GM23338 (cell line): ENCODE data around the gene PCSK1.

Experiments
- CREB1 ChIP-seq: fragments of 250-450 bp; sonication (Bioruptor Pico); IDR thresholded peaks from 2 replicates; pipeline ENCODE4 v1.5.0; 2020; ENCODE audit warnings: low read depth, mild to moderate bottlenecking, moderate library complexity
- ETS1 ChIP-seq: IDR thresholded peaks from 2 replicates; pipeline ENCODE4 v1.6.1; 2016; ENCODE audit warnings: antibody characterized with exemption
- EZH2 ChIP-seq: fragments of 200-600 bp; sonication (generic); IDR thresholded peaks from one replicate; pipeline ENCODE4 v1.8.0; 2017; ENCODE audit warnings: antibody characterized with exemption, mild to moderate bottlenecking, low read depth; ENCODE audit not compliant: unreplicated experiment
- EZH2phosphoT487 ChIP-seq: fragments of 200-600 bp; sonication (generic); IDR thresholded peaks from one replicate; pipeline ENCODE4 v1.8.1; 2018; ENCODE audit warnings: antibody characterized with exemption; ENCODE audit not compliant: unreplicated experiment
- NANOG ChIP-seq: IDR thresholded peaks from 2 replicates; pipeline ENCODE4 v1.6.1; 2016; ENCODE audit warnings: antibody characterized with exemption, borderline replicate concordance
- POLR2AphosphoS5 ChIP-seq: IDR thresholded peaks from 2 replicates; pipeline ENCODE4 v1.6.1; 2016; ENCODE audit warnings: antibody characterized with exemption, low read depth
- STAT1 ChIP-seq: IDR thresholded peaks from one replicate; pipeline ENCODE4 v1.6.1; 2016; ENCODE audit warnings: antibody characterized with exemption; ENCODE audit not compliant: unreplicated experiment
- ZNF114 ChIP-seq: fragments of 250-450 bp; sonication (Bioruptor Pico); IDR thresholded peaks from 2 replicates; pipeline ENCODE4 v1.5.0; 2020; ENCODE audit warnings: mild to moderate bottlenecking, moderate library complexity
- TF ChIP-seq, protein P1 (sequence below), 2 experiments: fragments of 200-600 bp in 1 of 2; sonication (generic) in 1 of 2; conservative IDR thresholded peaks; 2 replicates each; pipeline versions ENCODE4 v1.5.1 to v1.6.1; 2016 to 2017; ENCODE audit warnings: antibody characterized with exemption in 2 of 2, low read depth in 2 of 2, mild to moderate bottlenecking in 2 of 2, moderate library complexity in 1 of 2
- TF ChIP-seq, protein P2 (sequence below): IDR thresholded peaks from one replicate; pipeline ENCODE4 v1.6.1; 2018; ENCODE audit warnings: antibody characterized with exemption; ENCODE audit not compliant: unreplicated experiment

GRCh38 chr5:96396878-96397277 lies 36.2 kb downstream of the PCSK1 start:
- TF ChIP-seq POLR2AphosphoS5 (no peak), EZH2 (no peak), ZNF114 (CRISPR knock-in tag) (no peak), NANOG (no peak), EZH2phosphoT487 (no peak), ETS1 (no peak), CREB1 (CRISPR knock-in tag) (no peak), STAT1 (no peak)
- TF ChIP-seq, protein P1, sequence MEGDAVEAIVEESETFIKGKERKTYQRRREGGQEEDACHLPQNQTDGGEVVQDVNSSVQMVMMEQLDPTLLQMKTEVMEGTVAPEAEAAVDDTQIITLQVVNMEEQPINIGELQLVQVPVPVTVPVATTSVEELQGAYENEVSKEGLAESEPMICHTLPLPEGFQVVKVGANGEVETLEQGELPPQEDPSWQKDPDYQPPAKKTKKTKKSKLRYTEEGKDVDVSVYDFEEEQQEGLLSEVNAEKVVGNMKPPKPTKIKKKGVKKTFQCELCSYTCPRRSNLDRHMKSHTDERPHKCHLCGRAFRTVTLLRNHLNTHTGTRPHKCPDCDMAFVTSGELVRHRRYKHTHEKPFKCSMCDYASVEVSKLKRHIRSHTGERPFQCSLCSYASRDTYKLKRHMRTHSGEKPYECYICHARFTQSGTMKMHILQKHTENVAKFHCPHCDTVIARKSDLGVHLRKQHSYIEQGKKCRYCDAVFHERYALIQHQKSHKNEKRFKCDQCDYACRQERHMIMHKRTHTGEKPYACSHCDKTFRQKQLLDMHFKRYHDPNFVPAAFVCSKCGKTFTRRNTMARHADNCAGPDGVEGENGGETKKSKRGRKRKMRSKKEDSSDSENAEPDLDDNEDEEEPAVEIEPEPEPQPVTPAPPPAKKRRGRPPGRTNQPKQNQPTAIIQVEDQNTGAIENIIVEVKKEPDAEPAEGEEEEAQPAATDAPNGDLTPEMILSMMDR (conservative IDR thresholded peaks at IDR 0.05; ENCODE audit: low read depth in 2 of 2) = no peak
- TF ChIP-seq, protein P2, sequence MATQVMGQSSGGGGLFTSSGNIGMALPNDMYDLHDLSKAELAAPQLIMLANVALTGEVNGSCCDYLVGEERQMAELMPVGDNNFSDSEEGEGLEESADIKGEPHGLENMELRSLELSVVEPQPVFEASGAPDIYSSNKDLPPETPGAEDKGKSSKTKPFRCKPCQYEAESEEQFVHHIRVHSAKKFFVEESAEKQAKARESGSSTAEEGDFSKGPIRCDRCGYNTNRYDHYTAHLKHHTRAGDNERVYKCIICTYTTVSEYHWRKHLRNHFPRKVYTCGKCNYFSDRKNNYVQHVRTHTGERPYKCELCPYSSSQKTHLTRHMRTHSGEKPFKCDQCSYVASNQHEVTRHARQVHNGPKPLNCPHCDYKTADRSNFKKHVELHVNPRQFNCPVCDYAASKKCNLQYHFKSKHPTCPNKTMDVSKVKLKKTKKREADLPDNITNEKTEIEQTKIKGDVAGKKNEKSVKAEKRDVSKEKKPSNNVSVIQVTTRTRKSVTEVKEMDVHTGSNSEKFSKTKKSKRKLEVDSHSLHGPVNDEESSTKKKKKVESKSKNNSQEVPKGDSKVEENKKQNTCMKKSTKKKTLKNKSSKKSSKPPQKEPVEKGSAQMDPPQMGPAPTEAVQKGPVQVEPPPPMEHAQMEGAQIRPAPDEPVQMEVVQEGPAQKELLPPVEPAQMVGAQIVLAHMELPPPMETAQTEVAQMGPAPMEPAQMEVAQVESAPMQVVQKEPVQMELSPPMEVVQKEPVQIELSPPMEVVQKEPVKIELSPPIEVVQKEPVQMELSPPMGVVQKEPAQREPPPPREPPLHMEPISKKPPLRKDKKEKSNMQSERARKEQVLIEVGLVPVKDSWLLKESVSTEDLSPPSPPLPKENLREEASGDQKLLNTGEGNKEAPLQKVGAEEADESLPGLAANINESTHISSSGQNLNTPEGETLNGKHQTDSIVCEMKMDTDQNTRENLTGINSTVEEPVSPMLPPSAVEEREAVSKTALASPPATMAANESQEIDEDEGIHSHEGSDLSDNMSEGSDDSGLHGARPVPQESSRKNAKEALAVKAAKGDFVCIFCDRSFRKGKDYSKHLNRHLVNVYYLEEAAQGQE = no peak
